Heart left ventricle (tissue), 16 donors: ENCODE results near the gene FRMD4B. TPM values are rescaled to one million over a fixed set of nuclear protein-coding genes. Genes with fewer than 3 reads are reported as not detected.

Source experiments
- ATAC-seq, 4 donors: fragments of 200-7000 bp; cut with Tn5 transposase; one replicate each; pipeline ENCODE4 v1.9.1; 2020 to 2022; ENCODE audit warnings: moderate library complexity in 4 of 4, mild to moderate bottlenecking in 3 of 4, moderate number of reproducible peaks in 1 of 4
- DNase-seq, 5 donors: peaks; one replicate each; pipeline ENCODE4 v3.0.0-alpha.2; 2020
- H3K27ac ChIP-seq, 12 donors: fragments of 200-600 bp; sonication (generic) in 4 of 12; one replicate each; pipeline versions ENCODE4 v1.5.0 to v1.8.0; 2016 to 2022; ENCODE audit warnings: mild to moderate bottlenecking in 2 of 12
- H3K27me3 ChIP-seq, 9 donors: fragments of 200-600 bp; sonication (generic) in 2 of 9; one replicate each; pipeline versions ENCODE4 v1.5.1 to v1.8.0; 2016 to 2022; ENCODE audit warnings: mild to moderate bottlenecking in 3 of 9
- H3K36me3 ChIP-seq, 9 donors: fragments of 200-600 bp; sonication (generic) in 2 of 9; one replicate each; pipeline versions ENCODE4 v1.5.0 to v1.8.0; 2018 to 2022; ENCODE audit warnings: mild to moderate bottlenecking in 2 of 9
- H3K4me1 ChIP-seq, 12 donors: fragments of 200-600 bp; sonication (generic) in 4 of 12; one replicate each; pipeline versions ENCODE4 v1.5.0 to v1.8.0; 2016 to 2022; ENCODE audit warnings: mild to moderate bottlenecking in 3 of 12
- H3K4me3 ChIP-seq, 12 donors: fragments of 200-600 bp; sonication (generic) in 4 of 12; one replicate each; pipeline versions ENCODE4 v1.5.0 to v1.8.0; 2017 to 2022; ENCODE audit warnings: mild to moderate bottlenecking in 9 of 12, moderate library complexity in 4 of 12
- H3K9me3 ChIP-seq, 12 donors: fragments of 200-600 bp; sonication (generic) in 4 of 12; one replicate each; pipeline versions ENCODE4 v1.5.0 to v1.8.0; 2016 to 2022; ENCODE audit warnings: mild to moderate bottlenecking in 1 of 12
- CTCF ChIP-seq, 12 donors: fragments of 200-600 bp; sonication (generic) in 4 of 12; IDR thresholded peaks; one replicate each; pipeline versions ENCODE4 v1.5.0 to v1.8.0; 2018 to 2022; ENCODE audit warnings: antibody characterized with exemption in 12 of 12, mild to moderate bottlenecking in 5 of 12
- POLR2A ChIP-seq, 2 donors: fragments of 450-650 bp; IDR thresholded peaks; one replicate each; pipeline ENCODE4 v1.6.1; 2017; ENCODE audit warnings: antibody characterized with exemption in 2 of 2, mild to moderate bottlenecking in 2 of 2, moderate library complexity in 2 of 2
- WGBS, 4 donors: extraction: QIAGEN DNeasy Blood & Tissue Kit in 2 of 4; methylation state at CpG; one replicate each; pipeline versions ENCODE4 v1.1.5 to v1.1.7; 2013 to 2018; 5-methylcytosine and 5-hydroxymethylcytosine counted together
- intact Hi-C, 10 donors: fragments of 100-400 bp; cut with DNase I; formaldehyde crosslinking; loops; one replicate each; pipeline versions ENCODE4 v1.11.1 to v1.14.2; 2022
- polyA plus RNA-seq, 2 donors: library from polyadenylated mRNA; stranded (reverse); fragments of 200-250 nt; gene quantifications; one replicate each; pipeline ENCODE4 v1.2.3, GENCODE V29; 2013
- total RNA-seq, 9 donors: library from RNA; depleted of rRNA in 2 of 9; stranded (reverse); fragments of >200 nt in 2 of 9; fragmentation: NEBNext Ultra II Directional in 3 of 9; extraction: Animal tissue kit (Norgen Biotek cat#: 25700) in 3 of 9; gene quantifications; one replicate each; pipeline versions ENCODE4 v1.1.0 to v1.2.4, GENCODE V29; 2016 to 2023
- donor health status: ischemic (EF 13 %, LVEDD 7.1; RV severe dilation, severe dysfunction).
- donor health status: healthy with polysubstance abuse.
- donor health status: DM: no; HTN: yes; CAD: no.
- donor health status: DM: no; HTN: no; CAD: no.
- donor health status: ischemic (EF 25% LVEDD 6.9; RV normal size, moderate dysfunction).
- donor health status: ischemic (EF 25% LVEDD 5.7; RV mildly dilated, moderate dysfunction).
- donor health status: healthy.
- donor health status: DM: yes; HTN: yes; CAD: no.
- donor health status: ischemic (EF 35%, LVEDD 5.7; RV mildly dilated, moderate dysfunction).
- donor health status: nonischemic (EF 11% LVEDD 7.7; RV severe dilation, severe dysfunction).
- donor health status: DM: yes; HTN: yes; CAD: no.
- donor health status: PGD.
- donor health status: ischemic (EF 29% LVEDD 5.4; RV normal size, mild dysfunction).
- donor health status: nonischemic (EF 23%, LVEDD 6.1; RV moderate dilation, normal function).

FRMD4B gene
- total and polyA plus RNA-seq, 11 donors, result 3.4 to 42.8 (median 10.9) TPM

GRCh38 chr3:69392850-69393249, 7.0 kb upstream of the FRMD4B start:
- 41 to 54% (median 49%) methylated on average over 3 of the region's 3 CpGs for WGBS, 4 donors
- intact Hi-C loops, result no loop called here
- Histone ChIP-seq H3K9me3 (peaks cover 0 to 14% (median 0%) of the 10 kb centered on the region in 12 donors), H3K4me1 (peaks cover 0 to 20% (median 9%) of the 10 kb centered on the region in 12 donors), H3K4me3 (no peak overlapping the region), H3K27ac (no peak overlapping the region), H3K36me3 (no peaks in the 10 kb centered on the region), H3K27me3 (no peaks in the 10 kb centered on the region)
- TF ChIP-seq POLR2A (IDR thresholded peaks at IDR 0.05) (no peak), CTCF (IDR thresholded peaks at IDR 0.05) (no peak)
- DNase-seq (no peak), ATAC-seq (peak in 2 of 4 donors; percentile 22 to 33)

- Histone ChIP-seq H3K4me3 (no peak overlapping the region), H3K9me3 (peaks cover 0 to 14% (median 0%) of the 10 kb centered on the region in 12 donors), H3K27ac (no peak overlapping the region), H3K27me3 (no peaks in the 10 kb centered on the region), H3K36me3 (no peaks in the 10 kb centered on the region), H3K4me1 (peaks cover 0 to 21% (median 9%) of the 10 kb centered on the region in 12 donors)
- intact Hi-C loops, result no loop called here
- DNase-seq (no peak), ATAC-seq (peak in 1 of 4 donors; percentile 38)
- 92 to 97% (median 96%) methylated on average over 2 of the region's 2 CpGs for WGBS, 4 donors
- no peak for TF ChIP-seq POLR2A (IDR thresholded peaks at IDR 0.05)
- no peak for TF ChIP-seq CTCF (IDR thresholded peaks at IDR 0.05)
Measured at GRCh38 chr3:69392415-69392814, 6.5 kb upstream of the FRMD4B start.

- Histone ChIP-seq H3K36me3 (no peaks in the 10 kb centered on the region), H3K4me1 (peaks cover 0 to 25% (median 11%) of the 10 kb centered on the region in 12 donors), H3K27ac (no peak overlapping the region), H3K4me3 (no peak overlapping the region), H3K27me3 (no peaks in the 10 kb centered on the region), H3K9me3 (peaks cover 0 to 7% (median 0%) of the 10 kb centered on the region in 12 donors)
- ATAC-seq, result peak in 2 of 4 donors; percentile 21 to 35
- intact Hi-C loops, result no loop called here
- TF ChIP-seq CTCF (IDR thresholded peaks at IDR 0.05) (no peak), POLR2A (IDR thresholded peaks at IDR 0.05) (no peak)
- WGBS, 4 donors, result 70 to 90% (median 80%) methylated on average over 1 of the region's 1 CpG
- DNase-seq, result no peak
Measured at GRCh38 chr3:69391554-69391953, 5.7 kb upstream of the FRMD4B start.

GRCh38 chr3:69390771-69391170, 4.9 kb upstream of the FRMD4B start:
- no peak for TF ChIP-seq CTCF (IDR thresholded peaks at IDR 0.05)
- no peak for TF ChIP-seq POLR2A (IDR thresholded peaks at IDR 0.05)
- intact Hi-C loops, result no loop called here

More at GRCh38 chr3:69390771-69391170, 4.9 kb upstream of the FRMD4B start:
- H3K27ac ChIP-seq, result no peak overlapping the region
- no peak overlapping the region for H3K4me3 ChIP-seq
- peaks cover 0 to 29% (median 13%) of the 10 kb centered on the region in 12 donors for H3K4me1 ChIP-seq
- H3K36me3 ChIP-seq, result no peaks in the 10 kb centered on the region
- WGBS, 4 donors, result 85 to 96% (median 94%) methylated on average over 5 of the region's 5 CpGs
- ATAC-seq (no peak), DNase-seq (no peak)
- peaks cover 0 to 6% (median 0%) of the 10 kb centered on the region in 12 donors for H3K9me3 ChIP-seq
- H3K27me3 ChIP-seq, result no peaks in the 10 kb centered on the region
